HepG2 (cell line): Measurements from ENCODE around the gene METTL25. TPM values are rescaled to one million over a fixed set of nuclear protein-coding genes. Genes with fewer than 3 reads are reported as not detected.

Experiments
- ATAC-seq: fragments of 200-7000 bp; cut with Tn5 transposase; 3 replicates; pipeline ENCODE4 v1.9.1; 2020; ENCODE audit warnings: mild to moderate bottlenecking, moderate library complexity
- BruUV-seq: library from RNA; stranded (reverse); fragments of 400-500 nt; replicated peaks from 2 replicates; lab custom pipeline; 2021; lab: Mats Ljungman, UMichigan
- CTCF ChIA-PET: fragments of 300-600 bp; formaldehyde crosslinking; extraction: SDS; loops from one replicate; lab custom pipeline; 2021; ENCODE audit warnings: low total read pairs, inconsistent platforms, low intra/inter-chr PET ratio; lab: Yijun Ruan, JAX
- POLR2A ChIA-PET: fragments of 350-600 bp; sonication (Branson Sonifier 250); formaldehyde crosslinking; loops from one replicate; lab custom pipeline; 2020; ENCODE audit warnings: antibody characterized with exemption, inconsistent platforms; lab: Yijun Ruan, JAX
- DNase-seq: peaks from one replicate; pipeline ENCODE4 v3.0.0-alpha.2; 2015; ENCODE audit warnings: low spot score
- FAIRE-seq: peaks from 3 replicates; lab custom pipeline; 2011; peaks lifted over from hg19 to GRCh38; lab: Jason Lieb, UNC
- H2AFZ ChIP-seq: one replicate; pipeline ENCODE4 v1.6.1; 2011; ENCODE audit warnings: low read length, inconsistent platforms
- H3K27ac ChIP-seq: fragments of 300-600 bp; 3 replicates; pipeline ENCODE4 v1.8.0; 2011; ENCODE audit warnings: mixed run types, mild to moderate bottlenecking, mixed read lengths, low read length, inconsistent platforms; ENCODE audit not compliant: insufficient read depth; ENCODE audit errors: extremely low read length
- H3K27me3 ChIP-seq, 2 experiments: fragments of 200-600 bp in 1 of 2; 2 replicates in 1 of 2; 3 replicates in 1 of 2; pipeline versions ENCODE4 v1.6.0 to v1.8.0; 2011; ENCODE audit warnings: low read length in 2 of 2, mild to moderate bottlenecking in 2 of 2, moderate library complexity in 2 of 2, inconsistent platforms in 1 of 2; ENCODE audit not compliant: insufficient read depth in 2 of 2, control insufficient read depth in 1 of 2
- H3K36me3 ChIP-seq, 2 experiments: fragments of 200-600 bp in 1 of 2; replicated peaks in 1 of 2; 2 replicates in 1 of 2; 3 replicates in 1 of 2; pipeline versions ENCODE4 v1.5.1 to v1.8.0; 2011; ENCODE audit warnings: low read length in 2 of 2, inconsistent platforms in 1 of 2; ENCODE audit not compliant: insufficient read depth in 2 of 2, control insufficient read depth in 1 of 2
- H3K4me1 ChIP-seq: 2 replicates; pipeline ENCODE4 v1.5.1; 2012; ENCODE audit warnings: low read length, inconsistent platforms; ENCODE audit not compliant: insufficient read depth
- H3K4me2 ChIP-seq: 2 replicates; pipeline ENCODE4 v1.6.0; 2011; ENCODE audit warnings: low read depth, low read length, inconsistent platforms
- H3K4me3 ChIP-seq, 3 experiments: fragments of 200-600 bp in 1 of 3; sonication (generic), shearing (Covaris generic) in 1 of 3; replicated peaks in 1 of 3; 2 replicates each; pipeline ENCODE4 v1.5.1; 2011 to 2016; ENCODE audit warnings: low read length in 3 of 3, inconsistent platforms in 2 of 3, low read depth in 2 of 3, mild to moderate bottlenecking in 2 of 3, control low read depth in 1 of 3, mixed read lengths in 1 of 3; ENCODE audit not compliant: insufficient read depth in 1 of 3
- H3K79me2 ChIP-seq: one replicate; pipeline ENCODE4 v1.6.1; 2011; ENCODE audit warnings: low read length, inconsistent platforms; ENCODE audit not compliant: insufficient read depth
- H3K9ac ChIP-seq: 2 replicates; pipeline ENCODE4 v1.6.0; 2011; ENCODE audit warnings: mild to moderate bottlenecking, low read depth, low read length, inconsistent platforms; ENCODE audit not compliant: insufficient read depth
- H3K9me3 ChIP-seq: 2 replicates; pipeline ENCODE4 v1.5.1; 2012; ENCODE audit warnings: mild to moderate bottlenecking, low read length
- H4K20me1 ChIP-seq: 2 replicates; pipeline ENCODE4 v1.6.0; 2011; ENCODE audit warnings: inconsistent platforms, mild to moderate bottlenecking, low read length, moderate library complexity; ENCODE audit not compliant: insufficient read depth
- MAFK ChIP-seq, 2 experiments: IDR thresholded peaks in 1 of 2; conservative IDR thresholded peaks in 1 of 2; 2 replicates each; pipeline ENCODE4 v1.6.1; 2011; ENCODE audit warnings: improper control_type of control experiment in 2 of 2, low read length in 2 of 2
- RARG ChIP-seq: sonication (generic); formaldehyde crosslinking; IDR thresholded peaks from 2 replicates; pipeline ENCODE4 v1.4.0; 2020; ENCODE audit warnings: low read depth, mild to moderate bottlenecking, missing genetic modification reagents
- RBAK ChIP-seq: sonication (generic); formaldehyde crosslinking; IDR thresholded peaks from 2 replicates; pipeline ENCODE4 v1.5.1; 2020; ENCODE audit warnings: mild to moderate bottlenecking, missing genetic modification reagents
- SYNCRIP ChIP-seq: fragments of 200-400 bp; formaldehyde crosslinking; IDR thresholded peaks from 2 replicates; pipeline ENCODE4 v1.6.1; 2018; ENCODE audit warnings: mild to moderate bottlenecking, low read depth, low read length; ENCODE audit not compliant: insufficient read depth
- THYN1 ChIP-seq: sonication (generic); formaldehyde crosslinking; IDR thresholded peaks from 2 replicates; pipeline ENCODE4 v1.8.1; 2023; ENCODE audit warnings: low read depth, mild to moderate bottlenecking, moderate library complexity, missing genetic modification reagents, borderline replicate concordance
- ZNF281 ChIP-seq: sonication (generic); formaldehyde crosslinking; IDR thresholded peaks from 2 replicates; pipeline ENCODE4 v1.4.0; 2020; ENCODE audit warnings: missing genetic modification reagents, borderline replicate concordance
- ZNF496 ChIP-seq: sonication (generic); formaldehyde crosslinking; IDR thresholded peaks from 2 replicates; pipeline ENCODE4 v1.8.1; 2023; ENCODE audit warnings: mild to moderate bottlenecking, moderate library complexity, missing genetic modification reagents; ENCODE audit not compliant: insufficient replicate concordance
- ZSCAN21 ChIP-seq: sonication (generic); formaldehyde crosslinking; IDR thresholded peaks from 2 replicates; pipeline ENCODE4 v1.8.0; 2022; ENCODE audit warnings: mild to moderate bottlenecking, missing genetic modification reagents, moderate library complexity, borderline replicate concordance
- WGBS: methylation state at CpG from one replicate; pipeline ENCODE4 v1.1.6; 2017; ENCODE audit warnings: low lambda C conversion rate; 5-methylcytosine and 5-hydroxymethylcytosine counted together
- in situ Hi-C: cut with HindIII; loops from 2 replicates; pipeline ENCODE4 v1.10.0; 2017; ENCODE audit warnings: low pct_unique_long_range_greater_than_20kb; ENCODE audit not compliant: extremely low pct_ligation_motif_present
- intact Hi-C: fragments of 100-400 bp; cut with micrococcal nuclease; formaldehyde crosslinking; loops from one replicate; pipeline ENCODE4 v1.10.0; 2022; ENCODE audit not compliant: unreplicated experiment
- polyA plus RNA-seq, 8 experiments: library from polyadenylated mRNA; depleted of rRNA in 3 of 8; stranded (reverse) in 7 of 8; unstranded in 1 of 8; fragments of >200 nt; fragmentation: Illumina TruSeq in 4 of 8; extraction: Trizol in 4 of 8; gene quantifications; 2 replicates each; pipeline versions ENCODE4 v1.2.1 to v1.2.3, GENCODE V29; 2011 to 2016; ENCODE audit warnings: low read depth in 4 of 8, missing spikeins in 1 of 8, mixed read lengths in 1 of 8; ENCODE audit not compliant: insufficient read depth in 1 of 8
- total RNA-seq, 5 experiments: library from RNA; depleted of rRNA; stranded (reverse); fragments of >200 nt; fragmentation: Illumina TruSeq; extraction: Trizol; gene quantifications; 2 replicates each; pipeline ENCODE4 v1.2.3, GENCODE V29; 2016; ENCODE audit warnings: low read depth in 1 of 5
- TF ChIP-seq, protein P1 (sequence below): sonication (generic); formaldehyde crosslinking; IDR thresholded peaks from 2 replicates; pipeline ENCODE4 v1.8.0; 2022; ENCODE audit warnings: mild to moderate bottlenecking, missing genetic modification reagents, moderate library complexity
- TF ChIP-seq, protein P2 (sequence below): IDR thresholded peaks from 2 replicates; pipeline ENCODE4 v1.6.1; 2016
- TF ChIP-seq, protein P3 (sequence below): sonication (generic); formaldehyde crosslinking; IDR thresholded peaks from 2 replicates; pipeline ENCODE4 v1.4.0; 2020; ENCODE audit warnings: missing genetic modification reagents
- TF ChIP-seq, protein P4 (sequence below): IDR thresholded peaks from 2 replicates; pipeline ENCODE4 v1.6.1; 2016; ENCODE audit warnings: mild to moderate bottlenecking

The METTL25 gene
- total and polyA plus RNA-seq, 2 of the 13 experiments (the other 11 are each of a cell fraction or from before 2014, with no cell fraction given), result 2.2 to 7.8 TPM

GRCh38 chr12:82504409-82504808 lies 146.1 kb downstream of the METTL25 start (continued):
- TF ChIP-seq ZNF281 (no peak), RBAK (CRISPR knock-in tag) (no peak), ZSCAN21 (CRISPR knock-in tag) (no peak)
- TF ChIP-seq, protein P1, sequence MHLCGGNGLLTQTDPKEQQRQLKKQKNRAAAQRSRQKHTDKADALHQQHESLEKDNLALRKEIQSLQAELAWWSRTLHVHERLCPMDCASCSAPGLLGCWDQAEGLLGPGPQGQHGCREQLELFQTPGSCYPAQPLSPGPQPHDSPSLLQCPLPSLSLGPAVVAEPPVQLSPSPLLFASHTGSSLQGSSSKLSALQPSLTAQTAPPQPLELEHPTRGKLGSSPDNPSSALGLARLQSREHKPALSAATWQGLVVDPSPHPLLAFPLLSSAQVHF (CRISPR knock-in tag), result no peak
- TF ChIP-seq, protein P2, sequence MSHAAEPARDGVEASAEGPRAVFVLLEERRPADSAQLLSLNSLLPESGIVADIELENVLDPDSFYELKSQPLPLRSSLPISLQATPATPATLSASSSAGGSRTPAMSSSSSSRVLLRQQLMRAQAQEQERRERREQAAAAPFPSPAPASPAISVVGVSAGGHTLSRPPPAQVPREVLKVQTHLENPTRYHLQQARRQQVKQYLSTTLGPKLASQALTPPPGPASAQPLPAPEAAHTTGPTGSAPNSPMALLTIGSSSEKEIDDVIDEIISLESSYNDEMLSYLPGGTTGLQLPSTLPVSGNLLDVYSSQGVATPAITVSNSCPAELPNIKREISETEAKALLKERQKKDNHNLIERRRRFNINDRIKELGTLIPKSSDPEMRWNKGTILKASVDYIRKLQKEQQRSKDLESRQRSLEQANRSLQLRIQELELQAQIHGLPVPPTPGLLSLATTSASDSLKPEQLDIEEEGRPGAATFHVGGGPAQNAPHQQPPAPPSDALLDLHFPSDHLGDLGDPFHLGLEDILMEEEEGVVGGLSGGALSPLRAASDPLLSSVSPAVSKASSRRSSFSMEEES (CRISPR knock-in tag), result no peak
- TF ChIP-seq, all 625 proteins: peak for 0

DNA sequence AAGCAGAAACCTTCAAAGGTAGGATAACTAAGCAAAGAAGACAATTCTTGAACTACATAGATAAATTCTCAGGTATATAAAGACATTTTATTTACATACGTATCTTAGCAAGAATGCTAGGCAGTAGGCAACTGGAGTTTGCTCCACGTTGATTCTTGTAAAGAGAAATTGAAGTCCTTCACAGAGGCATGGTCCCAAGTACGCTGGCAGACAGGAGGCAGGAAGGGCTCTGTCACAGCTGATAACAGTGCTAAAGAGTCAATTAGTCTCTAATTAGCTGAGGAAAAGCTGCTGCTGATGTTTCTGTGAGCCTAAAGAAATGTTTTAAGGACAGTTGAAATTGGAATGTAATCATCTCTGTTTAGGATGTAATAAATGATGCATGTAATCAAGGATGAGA lies 146.8 kb downstream of the METTL25 start:
- no peak for ATAC-seq
- no peaks in the 10 kb centered on the region for H4K20me1 ChIP-seq
- no peak overlapping the region for H3K4me3 ChIP-seq
- ChIA-PET CTCF (no interaction called here), POLR2A (no interaction called here)
- H3K27ac ChIP-seq, result no peak overlapping the region
- no peak overlapping the region for H3K9ac ChIP-seq
- no peaks in the 10 kb centered on the region for H3K79me2 ChIP-seq
- no TSS peak for BruUV-seq
- no peak overlapping the region for H3K4me2 ChIP-seq
- H3K4me1 ChIP-seq, result no peaks in the 10 kb centered on the region
- H3K27me3 ChIP-seq, result no peaks in the 10 kb centered on the region
- no peak for FAIRE-seq
- 0% methylated on average over 3 of the region's 3 CpGs for WGBS
- no peak overlapping the region for H2AFZ ChIP-seq
- in situ Hi-C loops, result no loop called here
- no peak for DNase-seq
- TF ChIP-seq THYN1 (CRISPR knock-in tag), result no peak
- TF ChIP-seq, protein P3, sequence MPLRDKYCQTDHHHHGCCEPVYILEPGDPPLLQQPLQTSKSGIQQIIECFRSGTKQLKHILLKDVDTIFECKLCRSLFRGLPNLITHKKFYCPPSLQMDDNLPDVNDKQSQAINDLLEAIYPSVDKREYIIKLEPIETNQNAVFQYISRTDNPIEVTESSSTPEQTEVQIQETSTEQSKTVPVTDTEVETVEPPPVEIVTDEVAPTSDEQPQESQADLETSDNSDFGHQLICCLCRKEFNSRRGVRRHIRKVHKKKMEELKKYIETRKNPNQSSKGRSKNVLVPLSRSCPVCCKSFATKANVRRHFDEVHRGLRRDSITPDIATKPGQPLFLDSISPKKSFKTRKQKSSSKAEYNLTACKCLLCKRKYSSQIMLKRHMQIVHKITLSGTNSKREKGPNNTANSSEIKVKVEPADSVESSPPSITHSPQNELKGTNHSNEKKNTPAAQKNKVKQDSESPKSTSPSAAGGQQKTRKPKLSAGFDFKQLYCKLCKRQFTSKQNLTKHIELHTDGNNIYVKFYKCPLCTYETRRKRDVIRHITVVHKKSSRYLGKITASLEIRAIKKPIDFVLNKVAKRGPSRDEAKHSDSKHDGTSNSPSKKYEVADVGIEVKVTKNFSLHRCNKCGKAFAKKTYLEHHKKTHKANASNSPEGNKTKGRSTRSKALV (CRISPR knock-in tag), result no peak
- TF ChIP-seq, protein P4, sequence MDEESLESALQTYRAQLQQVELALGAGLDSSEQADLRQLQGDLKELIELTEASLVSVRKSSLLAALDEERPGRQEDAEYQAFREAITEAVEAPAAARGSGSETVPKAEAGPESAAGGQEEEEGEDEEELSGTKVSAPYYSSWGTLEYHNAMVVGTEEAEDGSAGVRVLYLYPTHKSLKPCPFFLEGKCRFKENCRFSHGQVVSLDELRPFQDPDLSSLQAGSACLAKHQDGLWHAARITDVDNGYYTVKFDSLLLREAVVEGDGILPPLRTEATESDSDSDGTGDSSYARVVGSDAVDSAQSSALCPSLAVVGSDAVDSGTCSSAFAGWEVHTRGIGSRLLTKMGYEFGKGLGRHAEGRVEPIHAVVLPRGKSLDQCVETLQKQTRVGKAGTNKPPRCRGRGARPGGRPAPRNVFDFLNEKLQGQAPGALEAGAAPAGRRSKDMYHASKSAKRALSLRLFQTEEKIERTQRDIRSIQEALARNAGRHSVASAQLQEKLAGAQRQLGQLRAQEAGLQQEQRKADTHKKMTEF (CRISPR knock-in tag), result no peak
- no peak for TF ChIP-seq MAFK (conservative IDR thresholded peaks at IDR 0.05 in 1 of 2, IDR thresholded peaks at IDR 0.05 in 1 of 2; ENCODE audit: low read length in 2 of 2)
- TF ChIP-seq SYNCRIP, result no peak
- TF ChIP-seq ZNF496 (CRISPR knock-in tag), result no peak
- TF ChIP-seq RARG (CRISPR knock-in tag), result no peak
- H3K36me3 ChIP-seq, result no peaks in the 10 kb centered on the region
- H3K9me3 ChIP-seq, result no peaks in the 10 kb centered on the region
- intact Hi-C loops, result no loop called here
